ENCODE measurements around the gene ZBTB9.

The ZBTB9 gene

GRCh38 chr6:33413241-33414120 lies 40.9 kb upstream of the ZBTB9 start:
- peaks cover 29% of the 10 kb centered on the region; the same call in 1 of the 2 replicates for H4K20me1 ChIP-seq (ENCODE audit: insufficient read depth, low read length)

GRCh38 chr6:33414592-33415271 lies 39.6 kb upstream of the ZBTB9 start:
- Histone ChIP-seq H3K9ac (ENCODE audit: low read depth, low read length) (no peak overlapping the region), H3K4me1 (ENCODE audit: insufficient read depth, low read length) (peaks cover 74% of the 10 kb centered on the region), H3K9me3 (ENCODE audit: insufficient read depth, low read length, severe bottlenecking) (no peaks in the 10 kb centered on the region), H2AFZ (ENCODE audit: low read depth, low read length) (no peak overlapping the region), H3K4me2 (ENCODE audit: insufficient read depth, low read length) (no peak overlapping the region), H4K20me1 (ENCODE audit: insufficient read depth, low read length) (peaks cover 29% of the 10 kb centered on the region; the same call in 1 of the 2 replicates), H3K27ac (ENCODE audit: low read length) (no peak overlapping the region), H3K4me3 (ENCODE audit: low read depth in 1 of 2, low read length in 2 of 2) (no peak overlapping the region), H3K27me3 (ENCODE audit: insufficient read depth, low read length, poor library complexity) (no peaks in the 10 kb centered on the region), H3K36me3 (ENCODE audit: insufficient read depth, low read length) (peaks cover 46% of the 10 kb centered on the region), H3K79me2 (ENCODE audit: insufficient read depth, low read length) (peaks cover 63% of the 10 kb centered on the region)
- no peak for ATAC-seq (ENCODE audit: insufficient read depth, low read depth)
- DNase-seq, result no peak
- no peak for TF ChIP-seq EZH2 (IDR thresholded peaks at IDR 0.05; ENCODE audit: borderline replicate concordance, low read depth, low read length, severe bottlenecking)
- TF ChIP-seq CTCF (IDR thresholded peaks at IDR 0.05; ENCODE audit: borderline replicate concordance, extremely low read depth, low read length, poor library complexity, severe bottlenecking), result peak; percentile 56

More at GRCh38 chr6:33413241-33414120, 40.9 kb upstream of the ZBTB9 start:
- Histone ChIP-seq H3K4me2 (ENCODE audit: insufficient read depth, low read length) (peak overlapping the region; percentile 70), H3K36me3 (ENCODE audit: insufficient read depth, low read length) (peaks cover 46% of the 10 kb centered on the region), H3K4me1 (ENCODE audit: insufficient read depth, low read length) (peaks cover 68% of the 10 kb centered on the region), H3K4me3 (ENCODE audit: low read depth in 1 of 2, low read length in 2 of 2) (no peak overlapping the region), H3K9ac (ENCODE audit: low read depth, low read length) (no peak overlapping the region), H2AFZ (ENCODE audit: low read depth, low read length) (no peak overlapping the region), H3K9me3 (ENCODE audit: insufficient read depth, low read length, severe bottlenecking) (no peaks in the 10 kb centered on the region), H3K79me2 (ENCODE audit: insufficient read depth, low read length) (peaks cover 57% of the 10 kb centered on the region), H3K27ac (ENCODE audit: low read length) (no peak overlapping the region), H3K27me3 (ENCODE audit: insufficient read depth, low read length, poor library complexity) (no peaks in the 10 kb centered on the region)
- ATAC-seq (ENCODE audit: insufficient read depth, low read depth), result no peak
- TF ChIP-seq EZH2 (IDR thresholded peaks at IDR 0.05; ENCODE audit: borderline replicate concordance, low read depth, low read length, severe bottlenecking) (no peak), CTCF (IDR thresholded peaks at IDR 0.05; ENCODE audit: borderline replicate concordance, extremely low read depth, low read length, poor library complexity, severe bottlenecking) (no peak)
- no peak for DNase-seq

- H3K9me3 ChIP-seq (ENCODE audit: insufficient read depth, low read length, severe bottlenecking), result no peaks in the 10 kb centered on the region
- H3K79me2 ChIP-seq (ENCODE audit: insufficient read depth, low read length), result peaks cover 69% of the 10 kb centered on the region
- DNase-seq, result no peak
- H3K4me1 ChIP-seq (ENCODE audit: insufficient read depth, low read length), result peaks cover 80% of the 10 kb centered on the region
- peak overlapping the region; percentile 87 for H3K4me2 ChIP-seq (ENCODE audit: insufficient read depth, low read length)
- no peak overlapping the region for H3K9ac ChIP-seq (ENCODE audit: low read depth, low read length)
- no peak for ATAC-seq (ENCODE audit: insufficient read depth, low read depth)
- H3K27me3 ChIP-seq (ENCODE audit: insufficient read depth, low read length, poor library complexity), result no peaks in the 10 kb centered on the region
- H2AFZ ChIP-seq (ENCODE audit: low read depth, low read length), result no peak overlapping the region
- TF ChIP-seq EZH2 (IDR thresholded peaks at IDR 0.05; ENCODE audit: borderline replicate concordance, low read depth, low read length, severe bottlenecking) (no peak), CTCF (IDR thresholded peaks at IDR 0.05; ENCODE audit: borderline replicate concordance, extremely low read depth, low read length, poor library complexity, severe bottlenecking) (no peak)
- peaks cover 29% of the 10 kb centered on the region; the same call in 1 of the 2 replicates for H4K20me1 ChIP-seq (ENCODE audit: insufficient read depth, low read length)
- H3K27ac ChIP-seq (ENCODE audit: low read length), result no peak overlapping the region
- H3K36me3 ChIP-seq (ENCODE audit: insufficient read depth, low read length), result peaks cover 46% of the 10 kb centered on the region
- peak overlapping the region in 1 of 2 experiments; percentile 9; a peak in 1 of 4 replicates for H3K4me3 ChIP-seq (ENCODE audit: low read depth in 1 of 2, low read length in 2 of 2)
Observed at GRCh38 chr6:33415831-33416230, 38.5 kb upstream of the ZBTB9 start.

Data from DND-41 (cell line).